Spleen (tissue), 11 donors: ENCODE data around the gene USP34. TPM values are rescaled to one million over a fixed set of nuclear protein-coding genes. Genes with fewer than 3 reads are reported as not detected.

ENCODE experiments used
- DNase-seq: peaks from one replicate; pipeline ENCODE4 v3.0.0-alpha.2; 2020
- H3K27ac ChIP-seq, 8 donors: fragments of 200-600 bp; sonication (generic) in 7 of 8; 1 replicate in 4 of 8; 2 replicates in 4 of 8; pipeline versions ENCODE4 v1.5.0 to v1.8.0; 2016 to 2021; ENCODE audit warnings: inconsistent platforms in 4 of 8, mild to moderate bottlenecking in 4 of 8, moderate library complexity in 1 of 8
- H3K27me3 ChIP-seq, 7 donors: fragments of 200-600 bp; sonication (generic) in 6 of 7; replicated peaks in 1 of 7; 1 replicate in 4 of 7; 2 replicates in 3 of 7; pipeline versions ENCODE4 v1.5.0 to v1.8.0; 2016 to 2021; ENCODE audit warnings: inconsistent platforms in 3 of 7, mild to moderate bottlenecking in 1 of 7
- H3K36me3 ChIP-seq, 6 donors: fragments of 200-600 bp; sonication (generic) in 5 of 6; 1 replicate in 4 of 6; 2 replicates in 2 of 6; pipeline versions ENCODE4 v1.5.0 to v1.8.0; 2016 to 2021; ENCODE audit warnings: inconsistent platforms in 2 of 6
- H3K4me1 ChIP-seq, 6 donors: fragments of 200-600 bp; sonication (generic) in 5 of 6; 1 replicate in 3 of 6; 2 replicates in 3 of 6; pipeline versions ENCODE4 v1.5.0 to v1.8.0; 2016 to 2021; ENCODE audit warnings: inconsistent platforms in 3 of 6
- H3K4me3 ChIP-seq, 8 donors: fragments of 200-600 bp; sonication (generic) in 7 of 8; 1 replicate in 4 of 8; 2 replicates in 4 of 8; pipeline versions ENCODE4 v1.5.0 to v1.8.0; 2016 to 2021; ENCODE audit warnings: inconsistent platforms in 4 of 8, mild to moderate bottlenecking in 4 of 8, moderate library complexity in 2 of 8
- H3K9me3 ChIP-seq, 8 donors: fragments of 200-600 bp; sonication (generic) in 7 of 8; 1 replicate in 4 of 8; 2 replicates in 4 of 8; pipeline versions ENCODE4 v1.5.0 to v1.8.0; 2016 to 2021; ENCODE audit warnings: inconsistent platforms in 4 of 8
- POLR2A ChIP-seq, 3 donors: fragments of 450-650 bp; IDR thresholded peaks; one replicate each; pipeline ENCODE4 v1.5.1; 2017; ENCODE audit warnings: antibody characterized with exemption in 3 of 3, mild to moderate bottlenecking in 1 of 3
- POLR2AphosphoS5 ChIP-seq, 3 donors: sonication (generic); formaldehyde crosslinking; IDR thresholded peaks; one replicate each; pipeline ENCODE4 v1.5.1; 2017; ENCODE audit warnings: antibody characterized with exemption in 3 of 3
- WGBS, 5 donors: extraction: QIAGEN DNeasy Blood & Tissue Kit in 3 of 5; methylation state at CpG; one replicate each; pipeline versions ENCODE4 v1.1.5 to v1.1.7; 2013 to 2018; 5-methylcytosine and 5-hydroxymethylcytosine counted together
- intact Hi-C: fragments of 100-400 bp; cut with DNase I; formaldehyde crosslinking; loops from one replicate; pipeline ENCODE4 v1.15.0; 2023; ENCODE audit warnings: low total_unique reads
- polyA plus RNA-seq, 3 donors: library from polyadenylated mRNA; stranded (reverse); fragments of 200-250 nt; gene quantifications; one replicate each; pipeline ENCODE4 v1.2.1, GENCODE V29; 2013
- total RNA-seq, 7 donors: library from RNA; depleted of rRNA in 3 of 7; stranded (reverse); fragments of >200 nt in 3 of 7; fragmentation: NEBNext Ultra II Directional in 4 of 7; extraction: Animal tissue kit (Norgen Biotek cat#: 25700) in 4 of 7; gene quantifications; one replicate each; pipeline versions ENCODE4 v1.1.0 to v1.2.1, GENCODE V29; 2016 to 2021
- TF ChIP-seq, protein P1 (sequence below), 11 experiments: fragments of 200-600 bp in 7 of 11; fragments of 450-650 bp in 4 of 11; sonication (generic) in 4 of 11; IDR thresholded peaks in 8 of 11; conservative IDR thresholded peaks in 3 of 11; 1 replicate in 7 of 11; 2 replicates in 4 of 11; pipeline versions ENCODE4 v1.4.0 to v1.8.0; 2016 to 2021; ENCODE audit warnings: antibody characterized with exemption in 11 of 11, inconsistent platforms in 4 of 11, mild to moderate bottlenecking in 1 of 11
- donor health status: healthy with polysubstance abuse.
- donor health status: DM: no; HTN: no; CAD: no; lungs with moderate emphysema.
- donor health status: DM: no; HTN: no; CAD: no.
- donor health status: Bipolar disorder and iron deficiency.
- donor health status: healthy.
- donor health status: DM: no; HTN: no; CAD: no.
- donor health status: DM: yes; HTN: yes; CAD: no.

The USP34 gene
- total and polyA plus RNA-seq, 10 donors, result 52.1 to 222 (median 142) TPM

DNA sequence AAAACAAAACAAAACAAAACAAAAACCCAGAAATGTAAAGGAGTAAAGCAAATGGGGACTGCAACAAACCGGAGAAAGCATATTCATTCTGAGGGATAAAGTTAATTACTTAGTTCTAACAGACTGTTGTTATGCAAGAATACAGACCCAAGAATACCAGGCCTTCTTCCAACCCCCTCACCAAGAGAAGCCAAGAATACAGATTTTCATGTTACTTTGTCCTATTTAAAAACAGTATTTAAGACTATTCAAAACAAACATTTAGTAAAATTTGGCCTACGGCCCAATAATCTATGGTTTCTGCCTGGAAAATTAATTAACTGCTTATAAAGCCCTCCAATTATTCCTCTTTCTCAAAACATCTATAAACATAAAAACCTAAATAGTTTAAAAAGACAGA, 91.4 kb downstream of the USP34 start:
- TF ChIP-seq, protein P1, sequence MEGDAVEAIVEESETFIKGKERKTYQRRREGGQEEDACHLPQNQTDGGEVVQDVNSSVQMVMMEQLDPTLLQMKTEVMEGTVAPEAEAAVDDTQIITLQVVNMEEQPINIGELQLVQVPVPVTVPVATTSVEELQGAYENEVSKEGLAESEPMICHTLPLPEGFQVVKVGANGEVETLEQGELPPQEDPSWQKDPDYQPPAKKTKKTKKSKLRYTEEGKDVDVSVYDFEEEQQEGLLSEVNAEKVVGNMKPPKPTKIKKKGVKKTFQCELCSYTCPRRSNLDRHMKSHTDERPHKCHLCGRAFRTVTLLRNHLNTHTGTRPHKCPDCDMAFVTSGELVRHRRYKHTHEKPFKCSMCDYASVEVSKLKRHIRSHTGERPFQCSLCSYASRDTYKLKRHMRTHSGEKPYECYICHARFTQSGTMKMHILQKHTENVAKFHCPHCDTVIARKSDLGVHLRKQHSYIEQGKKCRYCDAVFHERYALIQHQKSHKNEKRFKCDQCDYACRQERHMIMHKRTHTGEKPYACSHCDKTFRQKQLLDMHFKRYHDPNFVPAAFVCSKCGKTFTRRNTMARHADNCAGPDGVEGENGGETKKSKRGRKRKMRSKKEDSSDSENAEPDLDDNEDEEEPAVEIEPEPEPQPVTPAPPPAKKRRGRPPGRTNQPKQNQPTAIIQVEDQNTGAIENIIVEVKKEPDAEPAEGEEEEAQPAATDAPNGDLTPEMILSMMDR (IDR thresholded peaks at IDR 0.05 in 8 of 11, conservative IDR thresholded peaks at IDR 0.05 in 3 of 11), result no peak
- no peak for TF ChIP-seq POLR2A (IDR thresholded peaks at IDR 0.05)
- no peak for TF ChIP-seq POLR2AphosphoS5 (IDR thresholded peaks at IDR 0.05)
- WGBS, 5 donors, result 93 to 100% (median 97%) methylated on average over 2 of the region's 2 CpGs
- H3K36me3 ChIP-seq, result peaks cover 3 to 94% (median 72%) of the 10 kb centered on the region in 6 donors

DNA sequence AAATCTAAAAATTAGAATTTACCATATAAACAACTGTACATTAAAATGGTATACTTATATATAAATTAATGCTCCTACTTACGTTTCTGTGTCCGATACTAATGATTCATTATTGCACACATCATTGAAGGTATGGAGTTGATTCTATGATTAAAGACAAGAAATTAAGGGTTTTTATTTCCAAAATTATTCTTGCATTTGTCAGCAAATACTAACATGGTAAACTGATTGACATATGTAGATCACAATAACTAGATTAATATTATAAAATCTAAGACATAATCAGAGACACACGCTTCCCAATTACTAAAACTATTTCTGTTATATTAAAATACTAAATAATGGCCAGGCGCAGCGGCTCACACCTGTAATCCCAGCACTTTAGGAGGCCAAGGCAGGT, 92.6 kb downstream of the USP34 start:
- H3K36me3 ChIP-seq, result peaks cover 3 to 98% (median 78%) of the 10 kb centered on the region in 6 donors
- 96 to 99% (median 98%) methylated on average over 5 of the region's 5 CpGs for WGBS, 5 donors
- no peak overlapping the region for H3K4me3 ChIP-seq
- H3K27me3 ChIP-seq, result no peaks in the 10 kb centered on the region
- intact Hi-C loops, result no loop called here
- H3K4me1 ChIP-seq, result no peaks in the 10 kb centered on the region
- no peak for DNase-seq
- TF ChIP-seq POLR2A (IDR thresholded peaks at IDR 0.05), result no peak
- TF ChIP-seq, protein P1 (IDR thresholded peaks at IDR 0.05 in 8 of 11, conservative IDR thresholded peaks at IDR 0.05 in 3 of 11), result no peak
- no peak for TF ChIP-seq POLR2AphosphoS5 (IDR thresholded peaks at IDR 0.05)
- no peak overlapping the region for H3K27ac ChIP-seq
- H3K9me3 ChIP-seq, result no peaks in the 10 kb centered on the region

More for the DNA sequence above, 91.4 kb downstream of the USP34 start:
- intact Hi-C loops, result no loop called here
- Histone ChIP-seq H3K27ac (no peak overlapping the region), H3K4me3 (no peak overlapping the region), H3K27me3 (no peaks in the 10 kb centered on the region), H3K9me3 (no peaks in the 10 kb centered on the region), H3K4me1 (no peaks in the 10 kb centered on the region)
- no peak for DNase-seq

DNA sequence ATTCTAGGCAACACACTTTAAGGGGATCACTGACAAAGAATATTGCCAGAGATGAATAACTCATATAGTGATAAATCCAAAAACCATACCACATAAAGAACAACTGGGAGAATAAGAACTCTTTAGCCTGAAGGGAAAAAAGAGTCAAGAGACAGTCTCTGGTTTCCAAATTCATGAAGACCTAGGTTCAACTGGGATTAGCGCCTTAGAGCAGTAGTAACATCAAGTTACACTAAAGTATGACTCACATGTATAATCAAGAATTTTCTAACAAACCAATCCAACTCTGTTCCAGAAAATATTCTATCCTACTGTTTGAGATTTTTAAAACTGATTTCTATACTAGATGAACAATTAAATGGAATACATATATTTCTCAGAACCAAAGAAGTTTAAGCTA, 93.8 kb downstream of the USP34 start:
- 0 to 90% (median 49%) methylated on average over 1 of the region's 1 CpG for WGBS, 5 donors

DNA sequence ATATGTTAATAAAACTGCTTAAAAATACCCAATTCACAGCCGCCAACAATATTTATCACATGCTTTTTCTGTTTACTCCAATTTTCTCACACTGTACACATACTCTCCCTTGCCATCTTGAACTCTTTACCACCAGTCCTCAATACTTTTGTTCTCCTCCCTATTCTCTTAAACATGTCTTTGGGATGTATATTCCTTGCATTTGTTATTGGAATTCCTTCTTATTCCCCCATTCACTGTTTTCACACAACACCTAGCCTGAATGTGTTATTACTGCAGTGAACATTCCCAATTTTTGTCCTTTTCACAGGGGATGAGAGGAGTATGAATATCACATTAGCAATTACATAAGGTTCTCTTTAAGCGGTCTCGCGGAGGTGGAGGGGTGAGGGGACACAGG, 94.7 kb downstream of the USP34 start:
- WGBS, 5 donors, result 97 to 99% (median 98%) methylated on average over 4 of the region's 4 CpGs
- no peak overlapping the region for H3K4me3 ChIP-seq
- TF ChIP-seq POLR2AphosphoS5 (IDR thresholded peaks at IDR 0.05), result no peak
- TF ChIP-seq, protein P1 (IDR thresholded peaks at IDR 0.05 in 8 of 11, conservative IDR thresholded peaks at IDR 0.05 in 3 of 11), result no peak
- TF ChIP-seq POLR2A (IDR thresholded peaks at IDR 0.05), result no peak
- peaks cover 3 to 94% (median 65%) of the 10 kb centered on the region in 6 donors for H3K36me3 ChIP-seq
- H3K27ac ChIP-seq, result no peak overlapping the region
- no peak for DNase-seq
- no peaks in the 10 kb centered on the region for H3K9me3 ChIP-seq
- no peaks in the 10 kb centered on the region for H3K27me3 ChIP-seq
- intact Hi-C loops, result no loop called here
- no peaks in the 10 kb centered on the region for H3K4me1 ChIP-seq

More for the DNA sequence above, 93.8 kb downstream of the USP34 start:
- DNase-seq, result no peak
- Histone ChIP-seq H3K4me1 (no peaks in the 10 kb centered on the region), H3K36me3 (peaks cover 3 to 94% (median 69%) of the 10 kb centered on the region in 6 donors), H3K4me3 (no peak overlapping the region), H3K9me3 (no peaks in the 10 kb centered on the region), H3K27ac (no peak overlapping the region), H3K27me3 (no peaks in the 10 kb centered on the region)
- TF ChIP-seq POLR2AphosphoS5 (IDR thresholded peaks at IDR 0.05), result no peak
- intact Hi-C loops, result no loop called here

DNA sequence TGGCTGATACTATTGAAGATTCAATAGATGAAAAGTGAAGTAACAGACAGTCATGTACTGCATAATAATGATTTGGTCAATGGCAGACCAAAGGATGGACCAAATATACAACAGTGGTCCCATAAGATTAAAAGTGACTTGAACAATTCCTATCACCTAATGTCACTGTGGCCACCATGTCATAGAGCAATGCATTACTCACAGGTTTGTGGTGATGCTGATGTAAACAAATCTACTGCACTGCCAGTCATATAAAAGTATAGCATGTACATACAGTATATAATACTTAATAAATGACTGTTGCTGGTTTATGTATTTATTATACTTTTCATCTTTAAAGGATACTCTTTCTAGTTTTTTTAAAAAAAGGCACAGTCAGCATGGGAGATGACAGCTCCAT, 99.9 kb downstream of the USP34 start:
- Histone ChIP-seq H3K27ac (no peak overlapping the region), H3K27me3 (no peaks in the 10 kb centered on the region), H3K9me3 (no peaks in the 10 kb centered on the region), H3K4me3 (no peak overlapping the region), H3K4me1 (peaks cover 0 to 20% (median 7%) of the 10 kb centered on the region in 6 donors), H3K36me3 (peaks cover 0 to 95% (median 50%) of the 10 kb centered on the region in 6 donors)
- DNase-seq, result no peak
- intact Hi-C loops, result no loop called here
- TF ChIP-seq, protein P1 (IDR thresholded peaks at IDR 0.05 in 8 of 11, conservative IDR thresholded peaks at IDR 0.05 in 3 of 11), result no peak
- TF ChIP-seq POLR2A (IDR thresholded peaks at IDR 0.05) (no peak), POLR2AphosphoS5 (IDR thresholded peaks at IDR 0.05) (no peak)
